22Rv1 (cell line): ENCODE results near the gene PEX11B.

Source experiments
- CTCF ChIP-seq: fragments of 450-650 bp; IDR thresholded peaks from 2 replicates; pipeline ENCODE4 v1.5.1; 2017; ENCODE audit warnings: mild to moderate bottlenecking
- ZFX ChIP-seq: fragments of 450-650 bp; IDR thresholded peaks from 2 replicates; pipeline ENCODE4 v1.6.1; 2017; ENCODE audit warnings: antibody characterized with exemption, borderline replicate concordance

- TF ChIP-seq CTCF (no peak), ZFX (no peak)
Measured at GRCh38 chr1:145889722-145890121, 28.8 kb downstream of the PEX11B start.
